ENCODE measurements around the gene ST6GALNAC5.

The ST6GALNAC5 gene

DNA sequence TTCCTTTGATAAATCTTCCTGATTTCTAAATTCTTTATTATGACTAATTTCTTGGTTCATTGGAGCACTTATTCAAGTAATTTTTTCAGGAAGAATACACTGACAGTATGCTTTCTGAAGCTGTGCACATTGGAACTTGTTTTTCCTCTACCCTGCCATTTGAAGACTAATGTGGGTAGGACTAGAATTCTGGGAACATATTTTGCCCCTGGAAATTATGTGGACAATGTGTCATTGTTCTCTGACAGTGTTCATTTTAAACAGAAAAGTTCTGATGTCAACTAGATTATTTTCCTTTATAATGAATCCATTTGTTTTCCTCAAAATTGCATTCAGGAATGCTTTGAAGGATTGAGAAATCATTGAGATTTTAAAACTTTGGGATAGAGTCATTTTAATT lies 34.8 kb upstream of the ST6GALNAC5 start:
- DNase-seq (ENCODE audit: low read depth), result no peak
- no peak for TF ChIP-seq CTCF (conservative IDR thresholded peaks at IDR 0.05; ENCODE audit: control insufficient read depth, insufficient read depth, low read depth, low read length)
- no peak overlapping the region for H3K4me3 ChIP-seq (ENCODE audit: control insufficient read depth, low read depth, low read length)

GRCh38 chr1:76833151-76833550 lies 34.1 kb upstream of the ST6GALNAC5 start:
- TF ChIP-seq CTCF (conservative IDR thresholded peaks at IDR 0.05; ENCODE audit: control insufficient read depth, insufficient read depth, low read depth, low read length), result no peak
- DNase-seq (ENCODE audit: low read depth), result no peak
- no peak overlapping the region for H3K4me3 ChIP-seq (ENCODE audit: control insufficient read depth, low read depth, low read length)

GRCh38 chr1:76833856-76834255 lies 33.4 kb upstream of the ST6GALNAC5 start:
- no peak for TF ChIP-seq CTCF (conservative IDR thresholded peaks at IDR 0.05; ENCODE audit: control insufficient read depth, insufficient read depth, low read depth, low read length)
- DNase-seq (ENCODE audit: low read depth), result no peak
- H3K4me3 ChIP-seq (ENCODE audit: control insufficient read depth, low read depth, low read length), result no peak overlapping the region

DNA sequence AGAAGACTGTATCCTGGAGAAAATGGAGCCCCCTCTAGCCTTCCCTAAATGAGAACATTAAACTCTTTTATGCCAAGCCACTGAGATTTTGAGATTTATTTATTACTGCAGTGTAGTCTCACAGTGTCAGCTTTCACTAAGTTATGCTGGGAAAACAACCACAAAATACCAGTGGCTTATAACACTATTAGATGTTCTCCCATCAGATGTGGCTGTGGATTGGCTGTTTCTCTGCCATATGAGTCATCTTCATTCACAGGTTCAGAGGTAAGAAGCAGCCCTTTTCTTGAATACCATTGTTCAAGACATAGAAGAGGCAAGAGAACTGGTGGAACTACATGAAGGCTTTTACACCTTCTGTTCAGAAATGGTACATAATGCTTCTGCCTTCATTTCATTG lies 32.1 kb upstream of the ST6GALNAC5 start:
- TF ChIP-seq CTCF (conservative IDR thresholded peaks at IDR 0.05; ENCODE audit: control insufficient read depth, insufficient read depth, low read depth, low read length), result no peak
- DNase-seq (ENCODE audit: low read depth), result no peak

DNA sequence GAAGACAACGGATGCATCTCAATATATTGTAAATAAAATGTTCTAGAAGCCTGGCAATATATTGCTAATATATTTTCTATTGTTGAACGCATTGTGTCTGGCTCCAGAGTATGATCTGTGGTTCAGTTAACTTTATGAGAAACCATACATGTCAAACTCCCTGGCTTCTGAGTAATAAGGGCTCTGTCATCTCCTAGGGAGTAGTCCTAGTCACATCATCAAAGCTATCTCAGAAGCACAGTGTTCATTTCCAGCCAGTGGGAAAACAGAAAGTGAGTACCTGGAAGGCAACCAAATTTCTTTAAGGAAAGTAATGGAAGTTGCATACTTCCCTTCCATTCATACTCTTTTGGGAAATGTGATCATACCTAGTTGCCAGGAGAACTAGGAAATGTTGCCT lies 27.0 kb upstream of the ST6GALNAC5 start:
- DNase-seq (ENCODE audit: low read depth), result no peak
- TF ChIP-seq CTCF (conservative IDR thresholded peaks at IDR 0.05; ENCODE audit: control insufficient read depth, insufficient read depth, low read depth, low read length), result no peak
- H3K4me3 ChIP-seq (ENCODE audit: control insufficient read depth, low read depth, low read length), result no peak overlapping the region

More for the DNA sequence above, 32.1 kb upstream of the ST6GALNAC5 start:
- no peak overlapping the region for H3K4me3 ChIP-seq (ENCODE audit: control insufficient read depth, low read depth, low read length)

- TF ChIP-seq CTCF (conservative IDR thresholded peaks at IDR 0.05; ENCODE audit: control insufficient read depth, insufficient read depth, low read depth, low read length), result no peak
- DNase-seq (ENCODE audit: low read depth), result no peak
- H3K4me3 ChIP-seq (ENCODE audit: control insufficient read depth, low read depth, low read length), result no peak overlapping the region
Measured at GRCh38 chr1:76841460-76841859, 25.8 kb upstream of the ST6GALNAC5 start.

DNA sequence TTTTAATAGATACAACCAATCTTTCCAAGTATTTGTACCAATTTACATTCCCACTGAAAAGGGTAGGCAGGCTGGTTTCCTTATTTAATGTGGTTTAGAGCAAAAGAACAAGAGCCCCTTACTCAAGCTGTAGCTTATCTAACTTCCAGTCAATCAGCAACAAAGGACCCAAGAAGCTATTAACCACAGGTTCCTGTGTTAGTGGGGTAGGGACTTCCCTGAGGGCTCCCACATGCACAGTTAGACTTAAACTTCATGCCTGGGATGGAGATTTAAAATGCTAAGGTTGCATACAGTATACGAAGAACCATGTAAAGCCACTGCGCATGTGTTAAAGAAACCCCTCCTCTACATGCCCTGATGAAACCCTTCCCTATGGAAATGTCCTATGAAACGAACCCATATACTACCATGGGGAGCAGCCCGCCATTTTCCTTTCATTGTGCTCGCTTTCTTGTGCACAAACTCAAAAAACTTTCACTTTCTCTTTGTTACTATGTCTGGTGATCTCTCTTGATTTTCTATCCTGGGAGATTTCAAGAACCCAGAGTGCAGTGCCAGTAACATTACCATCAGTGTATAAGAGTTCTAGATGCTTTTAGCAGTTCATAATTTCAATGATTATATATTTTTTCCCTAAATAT lies 23.3 kb upstream of the ST6GALNAC5 start:
- no peak for TF ChIP-seq CTCF (conservative IDR thresholded peaks at IDR 0.05; ENCODE audit: control insufficient read depth, insufficient read depth, low read depth, low read length)
- DNase-seq (ENCODE audit: low read depth), result no peak
- H3K4me3 ChIP-seq (ENCODE audit: control insufficient read depth, low read depth, low read length), result no peak overlapping the region
